ENCODE measurements around the gene ZNHIT6.

- no peak for TF ChIP-seq CTCF (IDR thresholded peaks at IDR 0.05)
- TF ChIP-seq POLR2A (IDR thresholded peaks at IDR 0.05): no peak
- TF ChIP-seq POLR2AphosphoS5 (IDR thresholded peaks at IDR 0.05; ENCODE audit: insufficient read depth in 1 of 2, low read depth in 1 of 2): no peak
Observed at GRCh38 chr1:85650645-85651044, 57.6 kb downstream of the ZNHIT6 start.

Measured in vagina (tissue), 2 donors.